Measurements from ENCODE around the gene PAFAH1B1.
"Not testable (repeated sequence)": the region's sequence is repeated elsewhere in the genome, so short reads cannot be mapped to it uniquely, and the experiment has no call there.

Gene PAFAH1B1

GRCh38 chr17:2592971-2593820 is at the start of gene PAFAH1B1:
PAFAH1B1 (plus strand) TSS chr17:2593654; CDS start chr17:2638289, 44,635 bp downstream.
- peak in 55 of 56 donors; percentile 32 to 93 (median 87) for DNase-seq

DNA sequence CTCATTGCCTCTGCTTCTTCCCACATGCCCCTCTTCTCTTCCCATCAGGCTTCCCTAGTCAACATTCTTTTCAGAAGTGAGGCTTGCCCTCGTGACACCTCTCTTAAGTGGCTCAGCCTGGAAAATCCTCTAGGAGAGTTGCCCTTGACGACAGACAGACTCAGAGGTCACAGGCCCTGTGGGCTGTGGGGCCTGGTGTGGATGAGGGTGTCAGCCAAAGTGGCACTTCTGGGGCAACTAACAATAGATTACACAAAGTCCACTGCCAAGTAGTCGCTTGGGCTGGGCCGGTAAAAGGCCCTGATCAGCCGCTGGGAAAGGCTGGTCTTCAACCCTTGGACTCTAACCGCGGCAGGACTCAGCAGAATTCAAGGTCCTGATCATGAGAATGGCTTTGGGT is 48.1 kb upstream of the PAFAH1B1 start:
- peak in 1 of 56 donors; percentile 9 for DNase-seq

- no peak for DNase-seq
Measured at GRCh38 chr17:2547176-2547575, 46.3 kb upstream of the PAFAH1B1 start.

GRCh38 chr17:2548026-2548425 is 45.4 kb upstream of the PAFAH1B1 start:
- not testable (repeated sequence) for DNase-seq

- no peak for DNase-seq
Measured at GRCh38 chr17:2549392-2550211, 43.9 kb upstream of the PAFAH1B1 start.

GRCh38 chr17:2551493-2551892 is 42.0 kb upstream of the PAFAH1B1 start:
- DNase-seq = no peak

GRCh38 chr17:2551928-2552327 is 41.5 kb upstream of the PAFAH1B1 start:
- DNase-seq = no peak

GRCh38 chr17:2560658-2561057 is 32.8 kb upstream of the PAFAH1B1 start:
- DNase-seq = no peak

DNA sequence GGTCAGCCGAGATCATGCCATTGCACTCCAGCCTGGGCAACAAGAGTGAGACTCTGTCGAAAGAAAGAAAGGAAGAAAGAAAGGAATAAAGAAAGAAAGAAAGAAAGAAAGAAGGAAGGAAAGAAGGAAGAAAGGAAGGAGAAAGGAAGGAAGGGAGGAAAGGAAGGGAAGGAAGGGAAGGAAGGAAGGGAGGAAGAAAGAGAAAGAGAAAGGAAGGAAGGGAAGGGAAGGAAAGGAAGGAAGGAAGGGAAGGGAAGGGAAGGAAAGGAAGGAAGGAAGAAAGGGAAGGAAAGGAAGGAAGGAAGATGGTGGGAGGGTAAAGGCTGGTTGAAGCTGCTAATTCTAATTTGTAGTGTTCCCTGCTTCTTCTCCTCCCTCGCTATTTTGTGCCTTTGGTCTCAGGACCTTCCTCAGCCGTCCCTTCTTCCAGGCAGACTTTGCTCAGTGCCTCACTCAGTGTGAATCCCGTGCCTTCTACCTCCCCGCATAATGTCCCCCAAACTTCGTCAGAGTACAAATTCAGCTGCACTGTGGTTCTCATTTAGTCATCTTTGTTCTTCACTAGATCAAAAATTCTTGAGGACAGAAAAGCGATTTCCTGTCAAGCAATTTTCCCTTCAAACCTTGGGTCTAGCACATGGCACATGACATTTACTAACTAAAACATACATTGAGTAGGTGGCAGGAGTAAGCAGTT is 31.1 kb upstream of the PAFAH1B1 start:
- DNase-seq = no peak

DNA sequence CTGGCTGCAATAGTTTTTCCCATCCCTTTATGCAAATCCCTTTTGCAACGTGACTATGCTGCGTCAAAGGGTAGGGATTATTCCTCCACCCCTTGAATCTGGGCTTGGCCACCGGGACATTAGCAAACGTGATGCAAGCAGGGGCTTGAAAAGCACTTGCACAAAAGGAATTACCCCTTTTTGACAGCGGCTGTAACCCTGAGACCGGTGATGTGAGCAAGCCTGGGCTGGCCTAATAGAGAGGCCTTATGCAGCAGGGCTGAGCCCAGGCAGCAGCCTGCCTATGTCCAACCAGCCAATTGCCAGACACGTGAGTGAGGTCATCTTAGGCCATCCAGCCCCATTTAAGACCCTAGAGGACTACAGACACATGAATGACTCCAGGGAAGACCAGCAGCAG is 30.4 kb upstream of the PAFAH1B1 start:
- DNase-seq = no peak

GRCh38 chr17:2563543-2563942 is 29.9 kb upstream of the PAFAH1B1 start:
- no peak for DNase-seq

DNA sequence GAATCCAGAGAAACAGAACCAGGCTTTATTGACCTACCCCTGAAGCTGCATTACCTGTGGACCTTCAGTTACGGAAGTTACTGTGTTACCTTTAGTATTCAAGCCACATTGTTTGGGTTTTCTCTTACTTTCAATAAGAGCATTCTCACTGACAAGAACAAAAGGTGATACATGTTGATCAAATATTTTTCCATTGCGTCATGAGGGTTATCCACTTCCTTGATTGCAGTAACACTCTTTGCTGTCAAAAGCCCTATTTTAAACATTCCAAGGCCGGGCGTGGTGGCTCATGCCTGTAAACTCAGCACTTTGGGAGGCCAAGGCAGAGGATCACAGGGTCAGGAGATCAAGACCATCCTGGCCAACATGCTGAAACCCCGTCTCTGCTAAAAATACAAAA is 28.6 kb upstream of the PAFAH1B1 start:
- no peak for DNase-seq

- no peak for DNase-seq
Measured at GRCh38 chr17:2566056-2566455, 27.4 kb upstream of the PAFAH1B1 start.

GRCh38 chr17:2571523-2572303 is 21.7 kb upstream of the PAFAH1B1 start:
- DNase-seq = no peak

DNA sequence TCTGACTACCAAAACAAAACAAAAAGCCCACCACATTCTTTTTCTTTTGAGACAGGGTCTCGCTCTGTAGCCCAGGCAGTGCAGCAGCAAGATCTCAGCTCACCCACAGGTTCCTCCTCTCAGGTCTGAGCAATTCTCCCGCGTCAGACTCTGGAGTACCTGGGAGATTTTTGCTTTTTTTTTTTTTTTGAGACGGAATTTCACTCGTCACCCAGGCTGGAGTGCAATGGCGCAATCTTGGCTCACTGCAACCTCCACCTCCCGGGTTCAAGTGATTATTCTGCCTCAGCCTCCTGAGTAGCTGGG is 21.2 kb upstream of the PAFAH1B1 start:
- DNase-seq = not testable (repeated sequence)

DNA sequence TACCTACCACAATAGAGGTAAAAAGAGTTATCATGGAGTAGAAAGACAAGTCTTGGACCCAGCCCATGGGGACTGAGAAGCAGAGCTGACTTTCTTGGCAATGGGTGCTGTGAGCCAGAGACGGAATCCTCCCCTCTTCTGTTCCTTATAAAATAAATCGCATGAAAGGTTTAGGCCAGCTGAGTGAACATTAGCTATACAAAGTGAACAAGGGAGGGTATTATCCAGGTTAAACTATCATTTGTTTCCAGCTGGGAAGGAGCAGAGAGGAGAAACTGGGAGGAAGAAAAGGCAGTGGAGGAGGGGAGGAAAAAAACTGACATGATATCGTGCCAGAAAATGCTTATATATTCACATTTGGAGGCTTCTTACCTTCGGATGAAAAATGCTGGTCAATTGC is 13.3 kb upstream of the PAFAH1B1 start:
- peak in 1 of 56 donors; percentile 25 for DNase-seq

- peak in 50 of 56 donors; percentile 5 to 81 (median 62) for DNase-seq
Measured at GRCh38 chr17:2580661-2581060, 12.8 kb upstream of the PAFAH1B1 start.

DNA sequence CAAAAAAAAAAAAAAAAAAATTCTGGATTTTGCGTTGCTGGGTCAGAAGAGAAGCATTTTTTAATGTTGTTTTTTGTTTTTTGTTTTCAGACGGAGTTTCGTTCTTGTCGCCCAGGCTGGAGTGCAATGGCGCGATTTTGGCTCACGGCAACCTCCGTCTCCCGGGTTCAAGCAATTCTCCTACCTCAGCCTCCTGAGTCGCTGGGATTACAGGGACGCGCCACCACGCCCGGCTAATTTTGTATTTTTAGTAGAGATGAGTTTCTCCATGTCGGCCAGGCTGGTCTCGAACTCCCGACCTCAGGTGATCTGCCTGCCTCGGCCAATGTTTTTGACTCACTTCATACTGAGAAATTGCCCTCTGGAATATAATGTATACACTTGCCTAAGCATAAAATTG is 11.0 kb upstream of the PAFAH1B1 start:
- DNase-seq = no peak

DNA sequence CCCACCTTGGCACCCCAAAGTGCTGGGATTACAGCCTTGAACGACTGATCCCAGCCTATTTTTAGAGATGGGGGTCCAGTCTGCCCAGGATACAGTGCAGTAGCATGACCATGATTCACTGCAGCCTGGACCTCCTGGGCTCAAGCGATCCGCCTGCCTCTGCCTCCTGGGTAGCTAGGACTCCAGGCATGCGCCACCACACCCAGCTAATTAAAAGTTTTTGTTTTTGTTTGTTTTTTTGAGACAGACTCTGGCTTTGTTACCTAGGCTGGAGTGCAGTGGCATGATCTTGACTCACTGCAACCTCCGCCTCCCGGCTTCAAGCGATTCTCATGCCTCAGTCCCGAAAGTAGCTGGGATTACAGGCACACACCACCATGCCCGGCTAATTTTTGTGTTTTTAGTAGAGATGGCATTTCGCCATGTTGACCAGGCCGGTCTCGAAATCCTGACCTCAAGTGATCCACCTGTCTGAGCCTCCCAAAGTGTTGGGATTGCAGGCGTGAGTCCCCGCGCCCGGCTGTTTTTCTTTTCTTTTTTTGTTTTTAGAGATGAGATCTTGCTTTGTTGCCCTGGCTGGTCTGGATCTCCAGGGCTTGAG is 2.3 kb upstream of the PAFAH1B1 start:
- no peak for DNase-seq

Data from nucleus accumbens (tissue), 56 donors.